Stomach (tissue), 9 donors: Measurements from ENCODE around the gene TNFRSF11A. TPM values are rescaled to one million over a fixed set of nuclear protein-coding genes. Genes with fewer than 3 reads are reported as not detected.

Experiments used
- DNase-seq, 2 donors: peaks; one replicate each; pipeline versions ENCODE4 v3.0.0 to v3.0.0-alpha.2; 2013 to 2019
- H3K27ac ChIP-seq, 5 donors: fragments of 200-600 bp in 4 of 5; sonication (generic) in 4 of 5; one replicate each; pipeline ENCODE4 v1.5.1; 2013 to 2019; ENCODE audit warnings: mild to moderate bottlenecking in 1 of 5, moderate library complexity in 1 of 5
- H3K27me3 ChIP-seq, 3 donors: fragments of 200-600 bp; sonication (generic); one replicate each; pipeline ENCODE4 v1.5.1; 2017 to 2019; ENCODE audit warnings: mixed run types in 1 of 3
- H3K36me3 ChIP-seq, 4 donors: fragments of 200-600 bp; sonication (generic); 1 replicate in 3 of 4; 2 replicates in 1 of 4; pipeline ENCODE4 v1.5.1; 2016 to 2019
- H3K4me1 ChIP-seq, 4 donors: fragments of 200-600 bp; sonication (generic); one replicate each; pipeline ENCODE4 v1.5.1; 2016 to 2019
- H3K4me3 ChIP-seq, 4 donors: fragments of 200-600 bp; sonication (generic) in 3 of 4; one replicate each; pipeline ENCODE4 v1.5.1; 2016 to 2019; ENCODE audit warnings: mild to moderate bottlenecking in 1 of 4
- H3K9me3 ChIP-seq, 4 donors: fragments of 200-600 bp; sonication (generic); one replicate each; pipeline ENCODE4 v1.5.1; 2016 to 2019
- EP300 ChIP-seq: sonication (generic); formaldehyde crosslinking; IDR thresholded peaks from one replicate; pipeline ENCODE4 v1.6.1; 2017; ENCODE audit warnings: antibody characterized with exemption
- POLR2A ChIP-seq, 4 donors: fragments of 450-650 bp; IDR thresholded peaks; one replicate each; pipeline ENCODE4 v1.6.1; 2016; ENCODE audit warnings: antibody characterized with exemption in 4 of 4, control low read depth in 2 of 4, mild to moderate bottlenecking in 1 of 4, moderate library complexity in 1 of 4
- POLR2AphosphoS5 ChIP-seq, 3 donors: sonication (generic); formaldehyde crosslinking; IDR thresholded peaks; one replicate each; pipeline ENCODE4 v1.6.1; 2016; ENCODE audit warnings: antibody characterized with exemption in 3 of 3
- WGBS, 5 donors: extraction: QIAGEN DNeasy Blood & Tissue Kit in 3 of 5; methylation state at CpG; one replicate each; pipeline versions ENCODE4 v1.1.5 to v1.1.7; 2013 to 2018; 5-methylcytosine and 5-hydroxymethylcytosine counted together
- intact Hi-C: fragments of 100-400 bp; cut with DNase I; formaldehyde crosslinking; loops from one replicate; pipeline ENCODE4 v1.15.1; 2023; ENCODE audit warnings: low total_unique reads
- polyA plus RNA-seq, 3 donors: library from polyadenylated mRNA; stranded (reverse); fragments of 200-250 nt; gene quantifications; one replicate each; pipeline ENCODE4 v1.2.3, GENCODE V29; 2013
- total RNA-seq, 5 donors: library from RNA; depleted of rRNA; stranded (reverse); fragments of >200 nt; gene quantifications; one replicate each; pipeline versions ENCODE4 v1.1.0 to v1.2.3, GENCODE V29; 2014 to 2016
- TF ChIP-seq, protein P1 (sequence below), 7 experiments: fragments of 450-650 bp in 4 of 7; fragments of 200-600 bp in 3 of 7; sonication (generic) in 3 of 7; IDR thresholded peaks; one replicate each; pipeline ENCODE4 v1.5.1; 2016 to 2019; ENCODE audit warnings: antibody characterized with exemption in 7 of 7, control low read depth in 2 of 7, mild to moderate bottlenecking in 1 of 7
- donor health status: healthy with polysubstance abuse.
- donor health status: Bipolar disorder and iron deficiency.
- donor health status: healthy.

Gene TNFRSF11A
- total and polyA plus RNA-seq, 8 donors = 0.45 to 50.3 (median 4.7) TPM

DNA sequence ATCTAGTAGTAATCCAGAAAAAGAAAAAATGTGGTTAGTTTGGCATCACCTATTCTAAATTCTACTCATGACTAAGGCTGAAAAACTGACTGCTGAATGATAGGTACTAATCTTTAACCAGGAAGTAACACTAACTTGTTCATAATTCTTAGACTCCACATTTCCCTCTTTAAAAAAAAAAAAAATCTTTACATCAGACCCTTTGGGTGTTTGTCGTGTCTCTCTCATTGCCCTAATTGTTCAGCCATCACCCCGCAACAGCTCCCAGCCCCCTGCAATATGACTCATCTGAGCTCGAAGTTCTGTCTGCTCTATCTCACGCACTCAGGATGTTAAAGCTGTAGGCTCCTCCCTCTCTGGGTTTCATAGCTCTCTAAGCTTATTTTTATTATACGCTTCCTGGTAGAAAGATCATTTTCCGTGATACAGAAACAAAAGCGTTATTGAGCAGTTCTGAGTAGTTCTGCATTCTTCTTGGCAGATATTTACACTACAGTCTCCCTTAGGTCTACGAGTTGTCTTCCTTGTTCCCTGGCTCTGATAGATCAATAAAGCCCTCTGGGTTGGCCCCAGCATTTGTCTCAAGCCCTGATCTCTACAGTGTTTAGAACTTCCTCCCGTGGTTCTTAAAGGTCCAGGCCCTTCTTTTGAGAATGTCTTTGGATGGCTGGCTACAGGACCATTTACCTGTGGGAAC is 95.6 kb downstream of the TNFRSF11A start:
- TF ChIP-seq POLR2AphosphoS5 (IDR thresholded peaks at IDR 0.05) = peak in 1 of 3 donors; percentile 78
- TF ChIP-seq POLR2A (IDR thresholded peaks at IDR 0.05) = no peak
- no peaks in the 10 kb centered on the region for H3K36me3 ChIP-seq
- H3K4me3 ChIP-seq = peak overlapping the region in 2 of 4 donors; percentile 11 to 30
- H3K9me3 ChIP-seq = no peaks in the 10 kb centered on the region
- H3K27me3 ChIP-seq = no peaks in the 10 kb centered on the region
- H3K27ac ChIP-seq = peak overlapping the region; percentile 58 to 82 (median 79)
- WGBS, 5 donors = 1 to 10% (median 4%) methylated on average over 9 of the region's 9 CpGs
- intact Hi-C loops = no loop called here
- DNase-seq = peak; percentile 36 to 88
- peaks cover 0 to 32% (median 13%) of the 10 kb centered on the region in 4 donors for H3K4me1 ChIP-seq

DNA sequence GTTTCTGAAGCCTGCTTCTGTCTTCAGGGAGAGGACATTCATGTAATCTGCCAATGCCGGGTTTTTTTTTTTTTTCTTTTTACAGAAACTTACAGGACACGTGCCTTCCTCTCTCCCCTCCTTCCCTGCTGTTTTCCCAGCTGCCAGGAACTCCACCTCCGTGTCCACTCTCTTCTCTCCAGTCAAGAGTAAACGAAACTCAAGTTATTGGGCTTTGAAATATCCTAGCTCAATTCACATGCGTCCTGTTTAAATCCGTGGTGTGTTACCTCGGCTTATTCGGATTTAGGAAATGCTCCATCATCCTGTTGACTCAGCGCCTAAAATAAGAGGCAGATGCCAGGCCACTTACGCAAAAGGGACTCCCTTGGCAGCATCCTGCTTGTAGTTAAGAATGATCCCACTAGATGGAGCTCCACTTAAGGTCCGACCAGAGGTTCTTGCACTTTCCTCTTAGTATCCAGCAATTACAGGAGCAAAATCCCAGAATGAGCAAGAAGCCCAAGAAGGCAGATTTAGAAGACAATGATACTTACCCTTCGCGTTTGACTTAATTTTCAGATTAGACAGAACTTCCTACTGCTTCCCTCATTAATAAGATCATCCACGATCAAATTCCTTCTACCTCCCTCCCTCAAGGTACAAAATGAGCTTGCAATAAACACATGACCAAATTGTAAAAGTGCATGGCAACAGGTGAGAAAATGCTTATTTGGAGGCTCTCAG is 100.5 kb downstream of the TNFRSF11A start:
- no peaks in the 10 kb centered on the region for H3K36me3 ChIP-seq
- peak overlapping the region; percentile 32 to 83 (median 81) for H3K27ac ChIP-seq
- peak overlapping the region in 3 of 4 donors; percentile 20 to 28 (median 25) for H3K4me3 ChIP-seq
- H3K27me3 ChIP-seq = no peaks in the 10 kb centered on the region
- peaks cover 3 to 25% (median 12%) of the 10 kb centered on the region in 4 donors for H3K4me1 ChIP-seq
- intact Hi-C loops = no loop called here
- TF ChIP-seq, protein P1, sequence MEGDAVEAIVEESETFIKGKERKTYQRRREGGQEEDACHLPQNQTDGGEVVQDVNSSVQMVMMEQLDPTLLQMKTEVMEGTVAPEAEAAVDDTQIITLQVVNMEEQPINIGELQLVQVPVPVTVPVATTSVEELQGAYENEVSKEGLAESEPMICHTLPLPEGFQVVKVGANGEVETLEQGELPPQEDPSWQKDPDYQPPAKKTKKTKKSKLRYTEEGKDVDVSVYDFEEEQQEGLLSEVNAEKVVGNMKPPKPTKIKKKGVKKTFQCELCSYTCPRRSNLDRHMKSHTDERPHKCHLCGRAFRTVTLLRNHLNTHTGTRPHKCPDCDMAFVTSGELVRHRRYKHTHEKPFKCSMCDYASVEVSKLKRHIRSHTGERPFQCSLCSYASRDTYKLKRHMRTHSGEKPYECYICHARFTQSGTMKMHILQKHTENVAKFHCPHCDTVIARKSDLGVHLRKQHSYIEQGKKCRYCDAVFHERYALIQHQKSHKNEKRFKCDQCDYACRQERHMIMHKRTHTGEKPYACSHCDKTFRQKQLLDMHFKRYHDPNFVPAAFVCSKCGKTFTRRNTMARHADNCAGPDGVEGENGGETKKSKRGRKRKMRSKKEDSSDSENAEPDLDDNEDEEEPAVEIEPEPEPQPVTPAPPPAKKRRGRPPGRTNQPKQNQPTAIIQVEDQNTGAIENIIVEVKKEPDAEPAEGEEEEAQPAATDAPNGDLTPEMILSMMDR (IDR thresholded peaks at IDR 0.05) = peak in 5 of 7 experiments; percentile 76 to 89 (median 84)
- TF ChIP-seq POLR2AphosphoS5 (IDR thresholded peaks at IDR 0.05) (peak; percentile 71 to 93 (median 81)), EP300 (no peak)
- peak; percentile 74 to 96 for DNase-seq
- H3K9me3 ChIP-seq = no peaks in the 10 kb centered on the region
- 4 to 6% (median 5%) methylated on average over 14 of the region's 14 CpGs for WGBS, 5 donors

DNA sequence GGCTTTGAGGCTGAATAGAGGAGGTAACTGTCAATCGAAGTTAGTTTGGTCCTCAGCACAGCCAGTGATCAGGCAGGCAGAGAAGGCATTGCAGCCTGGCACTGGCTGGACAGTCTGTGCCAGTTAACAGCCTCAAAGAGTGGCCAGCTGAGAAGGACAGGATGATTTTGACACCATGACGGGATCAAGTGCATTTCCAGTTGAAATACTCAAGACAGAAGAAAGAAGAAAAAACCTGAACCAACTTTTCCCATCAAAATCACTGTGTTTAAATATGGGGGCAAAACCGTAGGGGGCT is 101.0 kb downstream of the TNFRSF11A start:
- Histone ChIP-seq H3K9me3 (no peaks in the 10 kb centered on the region), H3K4me1 (peaks cover 3 to 20% (median 10%) of the 10 kb centered on the region in 4 donors), H3K36me3 (no peaks in the 10 kb centered on the region), H3K27me3 (no peaks in the 10 kb centered on the region), H3K27ac (no peak overlapping the region), H3K4me3 (no peak overlapping the region)
- DNase-seq = no peak
- WGBS, 5 donors = 53 to 72% (median 62%) methylated on average over 3 of the region's 3 CpGs
- intact Hi-C loops = no loop called here
- TF ChIP-seq POLR2AphosphoS5 (IDR thresholded peaks at IDR 0.05) = no peak
- no peak for TF ChIP-seq POLR2A (IDR thresholded peaks at IDR 0.05)
- TF ChIP-seq, protein P1 (IDR thresholded peaks at IDR 0.05) = no peak
- TF ChIP-seq EP300 = no peak

DNA sequence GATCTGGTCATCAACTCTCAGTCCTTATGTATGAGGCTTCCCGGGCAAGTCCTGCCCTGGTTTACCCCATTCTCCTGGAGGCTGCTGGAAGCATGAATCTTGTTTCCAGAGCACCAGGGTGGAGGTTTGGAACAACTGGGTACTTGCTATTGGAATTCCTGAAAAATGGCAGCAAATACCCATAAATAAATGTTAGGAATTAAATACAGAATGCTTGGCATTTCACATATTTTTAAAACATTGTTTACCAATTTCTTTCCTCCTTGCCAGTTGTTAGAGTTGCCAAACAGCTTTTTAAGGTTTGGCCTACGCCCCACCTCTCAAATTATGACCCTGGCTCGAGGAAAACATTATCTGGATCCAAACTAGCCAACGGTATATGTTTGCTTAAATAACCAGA is 107.1 kb downstream of the TNFRSF11A start:
- Histone ChIP-seq H3K4me1 (peaks cover 0 to 19% (median 3%) of the 10 kb centered on the region in 4 donors), H3K27ac (no peak overlapping the region), H3K36me3 (no peaks in the 10 kb centered on the region), H3K27me3 (no peaks in the 10 kb centered on the region), H3K4me3 (no peak overlapping the region), H3K9me3 (no peaks in the 10 kb centered on the region)
- TF ChIP-seq POLR2A (IDR thresholded peaks at IDR 0.05) (no peak), POLR2AphosphoS5 (IDR thresholded peaks at IDR 0.05) (no peak), EP300 (no peak)
- TF ChIP-seq, protein P1 (IDR thresholded peaks at IDR 0.05) = no peak
- intact Hi-C loops = loop anchor here (10.0 kb wide), 1 partner anchor 83 kb away; no protein-coding TSS in a partner anchor
- no peak for DNase-seq
- WGBS, 5 donors = 53 to 69% (median 67%) methylated on average over 4 of the region's 4 CpGs
